Common myeloid progenitor, CD34-positive (primary cell): ENCODE results near the gene FGFBP1. TPM values are rescaled to one million over a fixed set of nuclear protein-coding genes. Genes with fewer than 3 reads are reported as not detected.

ENCODE experiments used
- CTCF ChIA-PET: fragments of 350-600 bp; sonication (Branson Sonifier 250); formaldehyde crosslinking; loops from one replicate; lab custom pipeline; 2021; ENCODE audit warnings: antibody characterized with exemption; lab: Charles Lee
- POLR2A ChIA-PET: fragments of 350-600 bp; sonication (Branson Sonifier 250); formaldehyde crosslinking; loops from one replicate; lab custom pipeline; 2021; ENCODE audit warnings: antibody characterized with exemption; lab: Charles Lee
- DNase-seq, 3 donors: peaks; one replicate each; pipeline versions ENCODE4 v3.0.0 to v3.0.0-alpha.2; 2013
- H3K27ac ChIP-seq, 2 experiments: 1 replicate in 1 of 2; 2 replicates in 1 of 2; pipeline ENCODE4 v1.7.0; 2013; ENCODE audit warnings: inconsistent platforms in 2 of 2, low read length in 2 of 2, mild to moderate bottlenecking in 2 of 2, low read depth in 1 of 2, moderate library complexity in 1 of 2; ENCODE audit not compliant: severe bottlenecking in 2 of 2, insufficient read depth in 1 of 2, poor library complexity in 1 of 2
- H3K27me3 ChIP-seq, 5 experiments: replicated peaks in 2 of 5; 1 replicate in 3 of 5; 2 replicates in 2 of 5; pipeline versions ENCODE4 v1.6.1 to v1.7.0; 2013; ENCODE audit warnings: low read length in 4 of 5, mild to moderate bottlenecking in 2 of 5, moderate library complexity in 2 of 5, inconsistent platforms in 1 of 5; ENCODE audit not compliant: insufficient read depth in 5 of 5, control insufficient read depth in 4 of 5
- H3K36me3 ChIP-seq, 4 experiments: 1 replicate in 2 of 4; 2 replicates in 2 of 4; pipeline versions ENCODE4 v1.6.1 to v1.7.0; 2013; ENCODE audit warnings: low read length in 3 of 4, control low read depth in 1 of 4, mild to moderate bottlenecking in 1 of 4; ENCODE audit not compliant: control insufficient read depth in 4 of 4, insufficient read depth in 4 of 4
- H3K4me1 ChIP-seq, 4 experiments: 1 replicate in 3 of 4; 2 replicates in 1 of 4; pipeline versions ENCODE4 v1.6.1 to v1.7.1; 2013; ENCODE audit warnings: low read length in 3 of 4, mild to moderate bottlenecking in 3 of 4, control low read depth in 1 of 4, inconsistent platforms in 1 of 4, moderate library complexity in 1 of 4; ENCODE audit not compliant: control insufficient read depth in 4 of 4, insufficient read depth in 4 of 4; ENCODE audit errors: control extremely low read depth in 1 of 4
- H3K4me3 ChIP-seq, 7 experiments: 1 replicate in 4 of 7; 2 replicates in 3 of 7; pipeline versions ENCODE4 v1.5.1 to v1.7.0; 2013; ENCODE audit warnings: mild to moderate bottlenecking in 7 of 7, low read length in 6 of 7, moderate library complexity in 6 of 7, inconsistent platforms in 2 of 7, low read depth in 2 of 7, control low read depth in 1 of 7; ENCODE audit not compliant: insufficient read depth in 4 of 7, control insufficient read depth in 1 of 7; ENCODE audit errors: extremely low read depth in 1 of 7
- H3K9me3 ChIP-seq, 5 experiments: 1 replicate in 4 of 5; 2 replicates in 1 of 5; pipeline versions ENCODE4 v1.6.1 to v1.7.1; 2013; ENCODE audit warnings: low read length in 4 of 5, mild to moderate bottlenecking in 2 of 5, inconsistent platforms in 1 of 5, low read depth in 1 of 5, moderate library complexity in 1 of 5; ENCODE audit not compliant: control insufficient read depth in 4 of 5, insufficient read depth in 2 of 5; ENCODE audit errors: control extremely low read depth in 1 of 5
- WGBS: methylation state at CpG from one replicate; pipeline ENCODE4 v1.1.5; 2013; ENCODE audit not compliant: insufficient coverage; 5-methylcytosine and 5-hydroxymethylcytosine counted together
- polyA plus RNA-seq: library from polyadenylated mRNA; unstranded; fragments of 120-200 nt; gene quantifications from one replicate; pipeline ENCODE4 v1.2.1, GENCODE V29; 2013

FGFBP1 gene
- not detected for polyA plus RNA-seq

DNA sequence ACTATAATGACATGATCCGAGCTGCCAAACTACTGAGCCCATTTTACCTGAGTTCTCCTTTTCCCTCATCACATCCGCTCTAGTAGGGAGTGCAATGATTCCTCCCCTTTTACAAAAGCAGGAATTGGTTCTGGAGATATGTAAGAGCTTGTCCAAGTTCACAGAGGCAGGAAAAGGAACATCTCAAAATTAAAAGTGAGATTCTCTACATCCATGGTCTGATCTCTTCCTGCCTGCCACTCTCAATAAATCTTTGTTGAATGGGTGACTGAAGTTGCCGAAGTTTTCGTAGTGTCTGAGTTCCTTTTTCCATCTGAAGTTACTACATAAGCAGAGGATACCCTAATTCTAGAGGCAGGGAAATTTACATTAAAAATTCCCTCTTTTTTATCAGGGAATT is at the start of gene FGFBP1:
Gene FGFBP1, minus strand, starts transcription at position 101 of the 400 bp plus-strand sequence. CDS start 2,108 bp downstream, outside the sequence.
- Histone ChIP-seq H3K4me3 (no peak within 1 kb of the TSS), H3K36me3 (no peaks in the 10 kb centered on the region), H3K27ac (no peak within 1 kb of the TSS), H3K9me3 (no peaks in the 10 kb centered on the region), H3K27me3 (peaks cover 0 to 8% (median 0%) of the 10 kb centered on the region in 5 experiments), H3K4me1 (no peaks in the 10 kb centered on the region)
- ChIA-PET CTCF (interaction anchor here (0.7 to 1.1 kb wide), 4 partner anchors 20 to 459 kb away, joined by 3 to 5 read pairs (median 3); no protein-coding TSS in a partner anchor), POLR2A (no interaction called here)
- WGBS = no CpG with 5 or more reads among the region's 4 CpGs
- DNase-seq = no peak

DNA sequence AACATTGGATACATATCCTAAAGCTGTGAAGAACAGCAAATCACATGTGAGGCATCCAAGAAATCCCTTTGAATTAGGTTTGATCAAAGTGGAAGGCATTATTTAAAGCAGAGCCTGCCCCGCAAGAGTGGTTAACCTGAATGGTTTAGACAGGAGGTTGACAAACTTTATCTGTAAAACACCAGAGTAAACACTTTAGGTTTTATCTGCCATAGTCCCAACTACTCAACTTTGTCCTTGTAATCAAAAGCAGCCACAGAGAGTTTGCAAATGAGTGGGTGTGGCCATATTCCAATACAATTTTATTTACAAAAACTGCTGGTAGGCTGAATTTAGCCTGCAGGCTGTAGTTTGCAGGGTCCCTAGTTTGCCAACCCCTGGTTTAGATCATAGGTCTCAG is 49.7 kb upstream of the FGFBP1 start:
- no peak overlapping the region for H3K4me3 ChIP-seq
- no peaks in the 10 kb centered on the region for H3K27me3 ChIP-seq
- no CpG with 5 or more reads among the region's 1 CpG for WGBS
- no peak overlapping the region for H3K27ac ChIP-seq
- peaks cover 21 to 88% (median 59%) of the 10 kb centered on the region in 4 experiments for H3K36me3 ChIP-seq
- no peaks in the 10 kb centered on the region for H3K9me3 ChIP-seq
- peak in 1 of 3 donors; percentile 7 for DNase-seq
- CTCF ChIA-PET = interaction anchor here (0.7 to 2.2 kb wide), 4 partner anchors 106 to 277 kb away, joined by 3 to 7 read pairs (median 3); no protein-coding TSS in a partner anchor
- peaks cover 0 to 10% (median 7%) of the 10 kb centered on the region in 4 experiments for H3K4me1 ChIP-seq
- POLR2A ChIA-PET = interaction anchor here (0.5 kb wide), 1 partner anchor 34 kb away, joined by 4 read pairs; no protein-coding TSS in a partner anchor

DNA sequence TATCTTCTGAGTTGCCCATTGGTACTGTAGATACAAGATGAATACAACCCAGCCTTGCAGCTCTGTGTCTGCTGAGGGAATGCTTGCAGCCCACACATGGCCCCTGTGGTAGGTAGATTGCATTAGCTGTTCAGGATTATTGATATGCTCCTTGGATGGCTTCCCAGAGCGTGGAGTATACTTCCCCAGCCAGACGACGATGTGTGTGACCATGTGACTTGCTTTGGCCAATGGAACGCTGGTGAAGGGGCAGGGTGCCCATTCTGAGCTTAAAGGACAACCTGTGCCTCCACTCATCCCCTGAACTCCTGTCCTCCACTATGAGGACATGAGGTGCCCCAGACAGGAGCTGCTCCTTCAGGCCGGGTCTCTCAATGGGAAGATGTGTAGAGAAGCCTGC is 48.4 kb upstream of the FGFBP1 start:
- peaks cover 0 to 1% (median 0%) of the 10 kb centered on the region in 4 experiments for H3K4me1 ChIP-seq
- H3K4me3 ChIP-seq = no peak overlapping the region
- 65% methylated on average over 4 of the region's 5 CpGs for WGBS
- ChIA-PET POLR2A (no interaction called here), CTCF (interaction anchor here (1.0 to 2.2 kb wide), 4 partner anchors 12 to 181 kb away, joined by 3 to 7 read pairs (median 4); no protein-coding TSS in a partner anchor)
- peaks cover 23 to 94% (median 66%) of the 10 kb centered on the region in 4 experiments for H3K36me3 ChIP-seq
- H3K27me3 ChIP-seq = no peaks in the 10 kb centered on the region
- H3K9me3 ChIP-seq = no peaks in the 10 kb centered on the region
- H3K27ac ChIP-seq = no peak overlapping the region
- DNase-seq = no peak

DNA sequence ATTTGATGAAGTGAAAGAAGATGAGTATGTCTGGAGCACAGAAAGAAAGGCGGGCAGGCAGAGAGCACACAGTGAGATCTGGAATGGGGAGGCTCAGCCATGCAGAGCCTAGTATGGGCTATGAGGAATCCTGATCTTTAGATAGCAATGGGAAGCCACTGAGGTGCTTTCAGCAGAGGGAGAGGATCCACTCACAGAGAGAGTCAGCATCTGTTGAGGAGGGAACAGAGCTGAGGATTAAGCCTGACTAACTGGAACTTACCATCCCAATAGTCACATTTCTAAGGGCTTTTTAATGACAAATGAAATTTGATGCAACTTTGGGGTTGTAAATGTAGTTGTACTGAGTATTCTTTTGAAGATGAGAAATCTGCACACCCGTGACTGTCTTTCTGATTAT is 45.1 kb upstream of the FGFBP1 start:
- H3K4me1 ChIP-seq = no peaks in the 10 kb centered on the region
- H3K27ac ChIP-seq = no peak overlapping the region
- WGBS = 100% methylated on average over 1 of the region's 2 CpGs
- DNase-seq = no peak
- ChIA-PET CTCF (interaction anchor here (0.8 to 1.2 kb wide), 3 partner anchors 17 to 176 kb away, joined by 3 read pairs; no protein-coding TSS in a partner anchor), POLR2A (no interaction called here)
- H3K27me3 ChIP-seq = no peaks in the 10 kb centered on the region
- no peaks in the 10 kb centered on the region for H3K9me3 ChIP-seq
- H3K4me3 ChIP-seq = no peak overlapping the region
- H3K36me3 ChIP-seq = peaks cover 19 to 91% (median 59%) of the 10 kb centered on the region in 4 experiments

DNA sequence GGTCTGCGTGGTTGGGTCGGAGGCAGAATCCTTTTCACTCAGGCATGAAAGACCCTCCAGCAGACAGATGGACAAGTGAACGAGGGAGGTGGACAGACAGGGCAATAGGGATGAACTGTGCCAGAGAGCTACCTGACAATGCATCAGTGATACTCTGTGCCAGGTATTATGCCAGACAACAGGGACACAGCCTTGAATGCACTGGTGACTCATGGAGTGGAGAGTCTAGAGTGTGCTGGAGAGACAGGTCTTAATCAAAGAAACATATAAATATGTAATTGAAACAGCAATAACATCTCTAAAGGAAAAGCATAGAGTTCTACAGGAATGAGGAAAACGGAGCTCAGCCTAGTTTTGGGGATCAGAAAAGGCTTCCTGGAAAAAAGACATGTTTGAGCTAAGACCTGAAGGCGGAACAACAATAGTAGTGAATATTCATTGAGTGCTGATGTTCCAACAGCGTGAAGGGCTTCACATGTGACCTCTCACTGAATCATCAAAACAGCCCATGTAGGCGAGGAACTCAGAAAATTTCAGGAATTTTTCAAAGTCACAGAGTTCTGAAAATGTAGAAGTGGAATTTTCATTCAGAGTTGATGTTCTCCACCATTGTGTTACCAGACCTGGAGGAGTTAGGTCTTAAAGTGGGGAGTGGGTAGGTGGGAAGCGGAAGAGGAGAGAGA is 44.4 kb upstream of the FGFBP1 start:
- H3K36me3 ChIP-seq = peaks cover 19 to 91% (median 58%) of the 10 kb centered on the region in 4 experiments
- POLR2A ChIA-PET = no interaction called here
- CTCF ChIA-PET = interaction anchor here (1.2 kb wide), 1 partner anchor 21 kb away, joined by 3 read pairs; no protein-coding TSS in a partner anchor
- no peak overlapping the region for H3K27ac ChIP-seq
- H3K27me3 ChIP-seq = no peaks in the 10 kb centered on the region
- H3K9me3 ChIP-seq = no peaks in the 10 kb centered on the region
- no peak overlapping the region for H3K4me3 ChIP-seq
- 97% methylated on average over 7 of the region's 8 CpGs for WGBS
- DNase-seq = no peak
- no peaks in the 10 kb centered on the region for H3K4me1 ChIP-seq

DNA sequence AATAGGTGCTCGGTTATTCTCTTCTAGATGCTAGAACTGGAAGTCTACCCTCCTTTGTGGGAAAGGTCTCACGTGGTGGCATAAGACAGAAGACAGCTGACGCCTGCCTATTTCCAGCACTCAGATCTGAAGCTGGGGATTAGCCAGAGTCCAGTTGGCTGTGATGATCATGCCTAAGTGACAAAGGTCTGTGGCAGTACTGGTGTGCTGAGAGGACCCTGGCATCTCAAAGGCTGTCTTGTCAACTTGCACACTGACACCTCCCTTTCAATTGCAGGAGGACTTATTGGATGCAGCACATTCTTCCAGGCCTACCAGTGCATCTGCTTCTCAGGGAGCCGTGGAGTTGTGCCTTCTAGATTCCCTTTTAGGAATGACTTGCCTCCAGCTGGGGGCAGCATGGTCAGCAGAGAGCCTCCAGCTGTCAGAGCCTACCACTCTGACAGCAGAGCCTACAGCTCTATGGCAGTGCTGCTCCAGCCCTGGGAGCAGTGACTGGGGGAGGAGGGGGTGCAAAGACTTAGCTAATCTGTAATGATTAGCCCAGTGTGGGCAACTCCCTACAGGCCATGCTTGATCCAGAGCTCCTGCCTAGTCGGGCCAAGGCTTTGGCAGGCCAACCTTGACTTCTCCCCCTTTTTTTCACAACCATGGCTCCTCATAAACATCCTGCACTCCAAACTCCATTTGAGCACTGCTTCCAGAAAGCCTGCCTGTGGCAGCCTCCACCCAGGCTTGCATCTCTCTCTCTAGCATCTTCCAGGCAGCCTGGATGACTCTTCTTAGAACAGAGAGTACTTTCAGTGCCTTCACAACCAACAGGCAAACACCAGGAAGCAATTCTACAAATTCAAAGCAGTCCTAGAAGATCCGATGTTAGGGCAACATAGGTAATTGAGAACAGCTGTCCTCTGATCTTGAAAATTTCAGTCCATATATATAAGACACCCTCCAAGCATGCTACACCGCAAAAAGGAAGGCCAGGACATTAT is 38.2 kb upstream of the FGFBP1 start:
- no peak overlapping the region for H3K4me3 ChIP-seq
- H3K36me3 ChIP-seq = peaks cover 15 to 87% (median 55%) of the 10 kb centered on the region in 4 experiments
- WGBS = 100% methylated on average over 6 of the region's 7 CpGs
- ChIA-PET POLR2A (interaction anchor here (0.6 kb wide), 1 partner anchor 12 kb away, joined by 3 read pairs; no protein-coding TSS in a partner anchor), CTCF (interaction anchor here (0.8 to 2.2 kb wide), 8 partner anchors 11 to 29 kb away, joined by 3 to 14 read pairs (median 3); no protein-coding TSS in a partner anchor)
- no peaks in the 10 kb centered on the region for H3K27me3 ChIP-seq
- H3K27ac ChIP-seq = no peak overlapping the region
- no peaks in the 10 kb centered on the region for H3K9me3 ChIP-seq
- no peak for DNase-seq
- no peaks in the 10 kb centered on the region for H3K4me1 ChIP-seq
